Heart right ventricle (tissue), 16 donors: ENCODE data around the gene GTPBP10. TPM values are rescaled to one million over a fixed set of nuclear protein-coding genes. Genes with fewer than 3 reads are reported as not detected.

Experiments used
- ATAC-seq, 8 donors: fragments of 200-7000 bp; cut with Tn5 transposase; one replicate each; pipeline ENCODE4 v1.9.1; 2020; ENCODE audit warnings: mild to moderate bottlenecking in 8 of 8, moderate library complexity in 8 of 8, moderate number of reproducible peaks in 1 of 8
- DNase-seq, 2 donors: peaks; one replicate each; pipeline ENCODE4 v3.0.0-alpha.2; 2020
- H3K27ac ChIP-seq, 10 donors: fragments of 200-600 bp; sonication (generic) in 2 of 10; one replicate each; pipeline versions ENCODE4 v1.5.0 to v1.8.0; 2020 to 2022; ENCODE audit warnings: mild to moderate bottlenecking in 3 of 10
- H3K27me3 ChIP-seq, 7 donors: fragments of 200-600 bp; one replicate each; pipeline ENCODE4 v1.8.0; 2021 to 2022; ENCODE audit warnings: mild to moderate bottlenecking in 2 of 7
- H3K36me3 ChIP-seq, 9 donors: fragments of 200-600 bp; sonication (generic) in 1 of 9; one replicate each; pipeline versions ENCODE4 v1.5.0 to v1.8.0; 2020 to 2022; ENCODE audit warnings: mild to moderate bottlenecking in 2 of 9
- H3K4me1 ChIP-seq, 9 donors: fragments of 200-600 bp; sonication (generic) in 1 of 9; one replicate each; pipeline versions ENCODE4 v1.5.0 to v1.8.0; 2020 to 2022; ENCODE audit warnings: mild to moderate bottlenecking in 4 of 9
- H3K4me3 ChIP-seq, 10 donors: fragments of 200-600 bp; sonication (generic) in 2 of 10; one replicate each; pipeline versions ENCODE4 v1.5.0 to v1.8.0; 2020 to 2022; ENCODE audit warnings: mild to moderate bottlenecking in 7 of 10, moderate library complexity in 2 of 10
- H3K9me3 ChIP-seq, 11 donors: fragments of 200-600 bp in 10 of 11; sonication (generic) in 2 of 11; one replicate each; pipeline versions ENCODE4 v1.5.0 to v1.8.0; 2013 to 2022; ENCODE audit warnings: mild to moderate bottlenecking in 2 of 11, control low read depth in 1 of 11, moderate library complexity in 1 of 11
- CTCF ChIP-seq, 9 donors: fragments of 200-600 bp; sonication (generic) in 2 of 9; IDR thresholded peaks; one replicate each; pipeline versions ENCODE4 v1.5.0 to v1.8.0; 2021 to 2022; ENCODE audit warnings: antibody characterized with exemption in 9 of 9, mild to moderate bottlenecking in 5 of 9, moderate library complexity in 1 of 9
- WGBS, 2 donors: extraction: QIAGEN DNeasy Blood & Tissue Kit; methylation state at CpG; one replicate each; pipeline ENCODE4 v1.1.7; 2013; ENCODE audit warnings: inconsistent platforms in 1 of 2; 5-methylcytosine and 5-hydroxymethylcytosine counted together
- intact Hi-C, 10 donors: fragments of 100-400 bp; cut with DNase I; formaldehyde crosslinking; loops; one replicate each; pipeline versions ENCODE4 v1.11.1 to v1.14.2; 2022
- polyA plus RNA-seq, 2 donors: library from polyadenylated mRNA; stranded (reverse); fragments of 200-250 nt; gene quantifications; one replicate each; pipeline ENCODE4 v1.2.3, GENCODE V29; 2013
- total RNA-seq, 10 donors: library from RNA; stranded (reverse); fragmentation: NEBNext Ultra II Directional in 3 of 10; extraction: Animal tissue kit (Norgen Biotek cat#: 25700) in 3 of 10; gene quantifications; one replicate each; pipeline versions ENCODE4 v1.2.1 to v1.2.4, GENCODE V29; 2021 to 2023
- donor health status: Arrhythmogenic right ventricular cardiomyopathy.
- donor health status: ischemic (EF 13 %, LVEDD 7.1; RV severe dilation, severe dysfunction).
- donor health status: healthy with polysubstance abuse.
- donor health status: DM: no; HTN: yes; CAD: no.
- donor health status: DM: no; HTN: no; CAD: no.
- donor health status: ischemic (EF 25% LVEDD 6.9; RV normal size, moderate dysfunction).
- donor health status: ischemic (EF 25% LVEDD 5.7; RV mildly dilated, moderate dysfunction).
- donor health status: healthy.
- donor health status: DM: yes; HTN: yes; CAD: no.
- donor health status: Ischemic cardiomyopathy.
- donor health status: ischemic (EF 35%, LVEDD 5.7; RV mildly dilated, moderate dysfunction).
- donor health status: nonischemic (EF 11% LVEDD 7.7; RV severe dilation, severe dysfunction).
- donor health status: DM: yes; HTN: yes; CAD: no.
- donor health status: PGD.
- donor health status: ischemic (EF 29% LVEDD 5.4; RV normal size, mild dysfunction).
- donor health status: nonischemic (EF 23%, LVEDD 6.1; RV moderate dilation, normal function).

GTPBP10 gene
- total and polyA plus RNA-seq, 12 donors, result 15.5 to 27.6 (median 23.4) TPM

GRCh38 chr7:90407484-90407821 is 60.9 kb downstream of the GTPBP10 start:
- 87 to 93% methylated on average over 1 of the region's 1 CpG for WGBS, 2 donors
- H3K36me3 ChIP-seq, result peaks cover 0 to 71% (median 21%) of the 10 kb centered on the region in 9 donors
- H3K27me3 ChIP-seq, result no peaks in the 10 kb centered on the region
- no peak for ATAC-seq
- DNase-seq, result no peak
- H3K9me3 ChIP-seq, result no peaks in the 10 kb centered on the region
- H3K27ac ChIP-seq, result peak overlapping the region in 4 of 10 donors; percentile 33 to 89 (median 89)
- no peak overlapping the region for H3K4me3 ChIP-seq
- H3K4me1 ChIP-seq, result peaks cover 0 to 74% (median 39%) of the 10 kb centered on the region in 9 donors
- intact Hi-C loops, result loop anchor here in 1 of 10 donors (10.0 kb wide), 1 partner anchor 163 kb away; the partner anchor contains the start of gene CFAP69
- no peak for TF ChIP-seq CTCF (IDR thresholded peaks at IDR 0.05)

- WGBS, 2 donors, result 88 to 95% methylated on average over 1 of the region's 1 CpG
- intact Hi-C loops, result loop anchor here in 1 of 10 donors (10.0 kb wide), 1 partner anchor 163 kb away; the partner anchor contains the start of gene CFAP69
- peaks cover 0 to 78% (median 39%) of the 10 kb centered on the region in 9 donors for H3K4me1 ChIP-seq
- TF ChIP-seq CTCF (IDR thresholded peaks at IDR 0.05), result no peak
- H3K27ac ChIP-seq, result no peak overlapping the region
- DNase-seq (no peak), ATAC-seq (no peak)
- peaks cover 0 to 78% (median 21%) of the 10 kb centered on the region in 9 donors for H3K36me3 ChIP-seq
- H3K27me3 ChIP-seq, result no peaks in the 10 kb centered on the region
- H3K4me3 ChIP-seq, result no peak overlapping the region
- no peaks in the 10 kb centered on the region for H3K9me3 ChIP-seq
Measured at GRCh38 chr7:90408142-90408541, 61.6 kb downstream of the GTPBP10 start.

- Histone ChIP-seq H3K9me3 (no peaks in the 10 kb centered on the region), H3K36me3 (peaks cover 0 to 94% (median 21%) of the 10 kb centered on the region in 9 donors), H3K4me3 (no peak overlapping the region), H3K27ac (peak overlapping the region in 2 of 10 donors; percentile 38 to 42), H3K27me3 (no peaks in the 10 kb centered on the region), H3K4me1 (peaks cover 0 to 80% (median 33%) of the 10 kb centered on the region in 9 donors)
- TF ChIP-seq CTCF (IDR thresholded peaks at IDR 0.05), result no peak
- intact Hi-C loops, result loop anchor here in 2 of 10 donors (10.0 kb wide), 2 partner anchors 95 to 165 kb away; partner anchors contain the start of gene CFAP69 (in 1 of the 2)
- WGBS, 2 donors, result 57 to 65% methylated on average over 3 of the region's 3 CpGs
- ATAC-seq (peak in 4 of 8 donors; percentile 40 to 69 (median 46)), DNase-seq (no peak)
Measured at GRCh38 chr7:90409667-90410066, 63.2 kb downstream of the GTPBP10 start.

- TF ChIP-seq CTCF (IDR thresholded peaks at IDR 0.05), result no peak
- H3K27ac ChIP-seq, result peak overlapping the region in 4 of 10 donors; percentile 3 to 40 (median 14)
- intact Hi-C loops, result loop anchor here in 1 of 10 donors (10.0 kb wide), 1 partner anchor 97 kb away; no protein-coding TSS in a partner anchor
- H3K9me3 ChIP-seq, result no peaks in the 10 kb centered on the region
- peaks cover 0 to 61% (median 15%) of the 10 kb centered on the region in 9 donors for H3K4me1 ChIP-seq
- no peak for DNase-seq
- H3K4me3 ChIP-seq, result no peak overlapping the region
- H3K36me3 ChIP-seq, result peaks cover 0 to 89% (median 15%) of the 10 kb centered on the region in 9 donors
- peak in 3 of 8 donors; percentile 43 to 65 (median 52) for ATAC-seq
- 61 to 79% methylated on average over 2 of the region's 2 CpGs for WGBS, 2 donors
- no peaks in the 10 kb centered on the region for H3K27me3 ChIP-seq
Measured at GRCh38 chr7:90411510-90411909, 65.0 kb downstream of the GTPBP10 start.
